Liver (tissue), 9 donors: Measurements from ENCODE around the gene CCL8. TPM values are rescaled to one million over a fixed set of nuclear protein-coding genes. Genes with fewer than 3 reads are reported as not detected.

Source experiments
- DNase-seq: peaks from one replicate; pipeline ENCODE4 v3.0.0-alpha.2; 2017; ENCODE audit warnings: low spot score
- H3K27ac ChIP-seq, 2 donors: one replicate each; pipeline ENCODE4 v1.7.0; 2013; ENCODE audit warnings: inconsistent platforms in 2 of 2, low read length in 2 of 2, control low read depth in 1 of 2, low read depth in 1 of 2, mild to moderate bottlenecking in 1 of 2
- H3K27me3 ChIP-seq, 4 donors: one replicate each; pipeline versions ENCODE4 v1.6.1 to v1.7.0; 2013; ENCODE audit warnings: low read length in 3 of 4, inconsistent platforms in 1 of 4, mild to moderate bottlenecking in 1 of 4, moderate library complexity in 1 of 4; ENCODE audit not compliant: control insufficient read depth in 4 of 4, insufficient read depth in 4 of 4
- H3K36me3 ChIP-seq, 4 donors: one replicate each; pipeline versions ENCODE4 v1.6.1 to v1.7.0; 2013; ENCODE audit warnings: low read length in 3 of 4, mild to moderate bottlenecking in 3 of 4, low read depth in 1 of 4, moderate library complexity in 1 of 4; ENCODE audit not compliant: control insufficient read depth in 4 of 4, insufficient read depth in 3 of 4
- H3K4me1 ChIP-seq, 4 donors: one replicate each; pipeline versions ENCODE4 v1.6.1 to v1.7.0; 2013; ENCODE audit warnings: low read length in 3 of 4, mild to moderate bottlenecking in 3 of 4, moderate library complexity in 1 of 4; ENCODE audit not compliant: control insufficient read depth in 4 of 4, insufficient read depth in 4 of 4
- H3K4me3 ChIP-seq, 3 donors: one replicate each; pipeline versions ENCODE4 v1.6.1 to v1.7.0; 2013; ENCODE audit warnings: low read length in 3 of 3, control low read depth in 1 of 3, low read depth in 1 of 3, mild to moderate bottlenecking in 1 of 3
- H3K9ac ChIP-seq, 2 donors: one replicate each; pipeline ENCODE4 v1.7.0; 2013; ENCODE audit warnings: low read length in 2 of 2, mild to moderate bottlenecking in 2 of 2, moderate library complexity in 2 of 2, control low read depth in 1 of 2, low read depth in 1 of 2
- H3K9me3 ChIP-seq, 4 donors: one replicate each; pipeline versions ENCODE4 v1.6.1 to v1.7.0; 2013; ENCODE audit warnings: low read length in 3 of 4; ENCODE audit not compliant: control insufficient read depth in 4 of 4
- CTCF ChIP-seq: fragments of 150-350 bp; IDR thresholded peaks from 2 replicates; pipeline ENCODE4 v1.5.1; 2017; ENCODE audit warnings: improper control_type of control experiment, low read depth, low read length; ENCODE audit not compliant: missing input control
- EGR1 ChIP-seq, 2 donors: IDR thresholded peaks; 2 replicates each; pipeline ENCODE4 v1.6.1; 2016 to 2018; ENCODE audit warnings: antibody characterized with exemption in 2 of 2, low read depth in 2 of 2
- FOXA2 ChIP-seq: IDR thresholded peaks from 2 replicates; pipeline ENCODE4 v1.6.1; 2016; ENCODE audit warnings: antibody characterized with exemption
- HNF4A ChIP-seq, 2 donors: conservative IDR thresholded peaks; 2 replicates each; pipeline ENCODE4 v1.6.1; 2016; ENCODE audit warnings: antibody characterized with exemption in 2 of 2, mild to moderate bottlenecking in 2 of 2
- HNF4G ChIP-seq: IDR thresholded peaks from 2 replicates; pipeline ENCODE4 v1.6.1; 2016; ENCODE audit warnings: antibody characterized with exemption
- JUND ChIP-seq, 2 donors: IDR thresholded peaks; 2 replicates each; pipeline ENCODE4 v1.6.1; 2016; ENCODE audit warnings: antibody characterized with exemption in 2 of 2
- MAX ChIP-seq: IDR thresholded peaks from 2 replicates; pipeline ENCODE4 v1.6.1; 2016; ENCODE audit warnings: antibody characterized with exemption
- NR2F2 ChIP-seq: IDR thresholded peaks from 2 replicates; pipeline ENCODE4 v1.6.1; 2016; ENCODE audit warnings: antibody characterized with exemption
- REST ChIP-seq: IDR thresholded peaks from 2 replicates; pipeline ENCODE4 v1.6.1; 2016; ENCODE audit warnings: antibody characterized with exemption, mild to moderate bottlenecking
- RXRA ChIP-seq, 2 donors: IDR thresholded peaks; 2 replicates each; pipeline ENCODE4 v1.6.1; 2017 to 2018; ENCODE audit warnings: antibody characterized with exemption in 2 of 2, mild to moderate bottlenecking in 1 of 2
- SP1 ChIP-seq: IDR thresholded peaks from 2 replicates; pipeline ENCODE4 v1.6.1; 2018; ENCODE audit warnings: antibody characterized with exemption, mild to moderate bottlenecking
- TAF1 ChIP-seq: conservative IDR thresholded peaks from 2 replicates; pipeline ENCODE4 v1.6.1; 2016; ENCODE audit warnings: antibody characterized with exemption, mild to moderate bottlenecking
- ZBTB33 ChIP-seq: IDR thresholded peaks from 2 replicates; pipeline ENCODE4 v1.6.1; 2016; ENCODE audit warnings: antibody characterized with exemption
- WGBS: extraction: QIAGEN DNeasy Blood & Tissue Kit; methylation state at CpG from one replicate; pipeline ENCODE4 v1.1.7; 2013; 5-methylcytosine and 5-hydroxymethylcytosine counted together
- polyA plus RNA-seq, 2 donors: library from polyadenylated mRNA; stranded (reverse) in 1 of 2; unstranded in 1 of 2; fragments of 200-250 nt in 1 of 2; fragments of >200 nt in 1 of 2; fragmentation: Nextera tagmentation in 1 of 2; extraction: Ambion mirVana in 1 of 2; gene quantifications; one replicate each; pipeline versions ENCODE4 v1.2.1 to v1.2.3, GENCODE V29; 2013 to 2015
- total RNA-seq, 2 donors: library from RNA; depleted of rRNA; stranded (reverse); fragments of >200 nt; gene quantifications; one replicate each; pipeline ENCODE4 v1.2.3, GENCODE V29; 2014
- donor health status: healthy.
- donor health status: healthy.
- donor health status: healthy.
- donor health status: healthy.
- donor health status: healthy.

Gene CCL8
- total and polyA plus RNA-seq, 4 donors: 0.03 TPM; not detected in 3

GRCh38 chr17:34366010-34366409 lies 46.8 kb downstream of the CCL8 start:
- Histone ChIP-seq H3K9me3 (no peaks in the 10 kb centered on the region), H3K27me3 (peaks cover 0 to 2% (median 0%) of the 10 kb centered on the region in 4 donors), H3K36me3 (no peaks in the 10 kb centered on the region), H3K27ac (no peak overlapping the region), H3K4me1 (peaks cover 7 to 20% (median 18%) of the 10 kb centered on the region in 4 donors), H3K4me3 (no peak overlapping the region), H3K9ac (no peak overlapping the region)
- 32% methylated on average over 1 of the region's 1 CpG for WGBS
- no peak for DNase-seq
- no peak for TF ChIP-seq ZBTB33

GRCh38 chr17:34366529-34367107 lies 47.4 kb downstream of the CCL8 start:
- H3K27ac ChIP-seq: no peak overlapping the region
- no peak for DNase-seq
- no peaks in the 10 kb centered on the region for H3K36me3 ChIP-seq
- peaks cover 7 to 20% (median 18%) of the 10 kb centered on the region in 4 donors for H3K4me1 ChIP-seq
- TF ChIP-seq MAX (no peak), SP1 (no peak), REST (no peak), JUND (IDR thresholded peaks at IDR 0.05) (no peak), ZBTB33 (no peak), RXRA (IDR thresholded peaks at IDR 0.05) (no peak), TAF1 (no peak), EGR1 (IDR thresholded peaks at IDR 0.05; ENCODE audit: low read depth in 2 of 2) (no peak), FOXA2 (no peak), CTCF (no peak), HNF4A (conservative IDR thresholded peaks at IDR 0.05) (no peak), NR2F2 (no peak), HNF4G (no peak)
- H3K9ac ChIP-seq: no peak overlapping the region
- peaks cover 0 to 2% (median 0%) of the 10 kb centered on the region in 4 donors for H3K27me3 ChIP-seq
- no peak overlapping the region for H3K4me3 ChIP-seq
- 81% methylated on average over 4 of the region's 4 CpGs for WGBS
- H3K9me3 ChIP-seq: no peaks in the 10 kb centered on the region
